ENCODE data around the gene SLC7A9.
"Not testable (repeated sequence)": the region's sequence is repeated elsewhere in the genome, so short reads cannot be mapped to it uniquely, and the experiment has no call there.

The SLC7A9 gene

DNA sequence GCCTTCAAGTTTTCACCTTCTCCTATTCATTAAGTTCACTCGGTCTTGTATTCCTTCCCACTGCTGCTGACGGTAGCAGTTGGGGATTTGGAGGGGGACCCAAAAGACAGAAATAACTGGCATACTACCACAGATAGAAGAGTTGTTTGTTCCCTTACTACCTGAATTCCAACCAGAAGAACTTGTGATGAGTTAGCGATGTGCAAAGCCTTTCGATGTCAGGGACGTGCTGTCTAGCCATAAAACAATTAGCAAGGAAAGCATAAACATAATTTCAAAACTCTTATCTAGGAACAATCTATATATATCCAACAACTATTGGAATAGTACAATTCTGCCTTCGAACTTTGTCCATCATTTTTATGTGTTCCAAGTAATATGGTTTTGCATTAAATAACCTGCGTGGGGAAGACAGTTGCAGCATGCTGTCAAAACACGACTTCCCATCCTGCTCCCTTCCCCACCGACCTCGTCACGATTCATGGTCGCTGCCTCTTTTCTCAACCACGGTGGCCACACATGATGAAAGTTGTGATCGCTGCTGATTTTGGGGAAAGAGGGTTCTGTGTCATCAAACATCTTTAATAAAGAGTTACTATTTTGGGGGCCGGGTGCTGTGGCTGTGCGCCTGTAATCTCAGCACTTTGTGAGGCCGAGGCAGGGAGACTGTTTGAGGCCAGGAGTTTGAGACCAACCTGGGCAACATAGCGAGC, 3.8 kb upstream of the SLC7A9 start:
- TF ChIP-seq, protein P1, sequence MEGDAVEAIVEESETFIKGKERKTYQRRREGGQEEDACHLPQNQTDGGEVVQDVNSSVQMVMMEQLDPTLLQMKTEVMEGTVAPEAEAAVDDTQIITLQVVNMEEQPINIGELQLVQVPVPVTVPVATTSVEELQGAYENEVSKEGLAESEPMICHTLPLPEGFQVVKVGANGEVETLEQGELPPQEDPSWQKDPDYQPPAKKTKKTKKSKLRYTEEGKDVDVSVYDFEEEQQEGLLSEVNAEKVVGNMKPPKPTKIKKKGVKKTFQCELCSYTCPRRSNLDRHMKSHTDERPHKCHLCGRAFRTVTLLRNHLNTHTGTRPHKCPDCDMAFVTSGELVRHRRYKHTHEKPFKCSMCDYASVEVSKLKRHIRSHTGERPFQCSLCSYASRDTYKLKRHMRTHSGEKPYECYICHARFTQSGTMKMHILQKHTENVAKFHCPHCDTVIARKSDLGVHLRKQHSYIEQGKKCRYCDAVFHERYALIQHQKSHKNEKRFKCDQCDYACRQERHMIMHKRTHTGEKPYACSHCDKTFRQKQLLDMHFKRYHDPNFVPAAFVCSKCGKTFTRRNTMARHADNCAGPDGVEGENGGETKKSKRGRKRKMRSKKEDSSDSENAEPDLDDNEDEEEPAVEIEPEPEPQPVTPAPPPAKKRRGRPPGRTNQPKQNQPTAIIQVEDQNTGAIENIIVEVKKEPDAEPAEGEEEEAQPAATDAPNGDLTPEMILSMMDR (IDR thresholded peaks at IDR 0.05; ENCODE audit: low read depth, low read length), result no peak
- no peak for DNase-seq (ENCODE audit: low read depth in 2 of 2)
- no peak overlapping the region for H3K4me3 ChIP-seq (replicated peaks in 1 of 2; ENCODE audit: low read depth in 2 of 2, low read length in 2 of 2)

DNA sequence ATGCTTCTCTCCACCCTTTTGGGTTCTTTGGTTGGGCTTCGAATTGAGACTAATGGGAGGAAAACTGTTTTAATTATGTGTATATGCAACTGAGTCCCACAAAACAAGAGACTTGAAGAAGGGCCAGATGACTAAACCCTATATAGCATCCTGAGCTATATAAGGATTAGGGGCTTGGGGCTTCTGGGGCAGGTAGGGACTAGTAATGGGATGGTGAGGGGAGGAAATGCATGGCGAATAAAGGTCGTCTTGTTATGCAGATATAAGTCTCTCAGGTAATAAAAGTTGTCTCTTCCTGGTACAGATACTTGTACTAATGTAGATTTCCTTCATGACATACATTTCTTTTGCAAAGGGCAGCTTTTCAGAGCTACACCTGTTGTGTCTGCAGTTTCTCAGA, 2.8 kb upstream of the SLC7A9 start:
- DNase-seq (ENCODE audit: low read depth in 2 of 2), result no peak
- no peak overlapping the region for H3K4me3 ChIP-seq (replicated peaks in 1 of 2; ENCODE audit: low read depth in 2 of 2, low read length in 2 of 2)
- TF ChIP-seq, protein P1 (IDR thresholded peaks at IDR 0.05; ENCODE audit: low read depth, low read length), result no peak

DNA sequence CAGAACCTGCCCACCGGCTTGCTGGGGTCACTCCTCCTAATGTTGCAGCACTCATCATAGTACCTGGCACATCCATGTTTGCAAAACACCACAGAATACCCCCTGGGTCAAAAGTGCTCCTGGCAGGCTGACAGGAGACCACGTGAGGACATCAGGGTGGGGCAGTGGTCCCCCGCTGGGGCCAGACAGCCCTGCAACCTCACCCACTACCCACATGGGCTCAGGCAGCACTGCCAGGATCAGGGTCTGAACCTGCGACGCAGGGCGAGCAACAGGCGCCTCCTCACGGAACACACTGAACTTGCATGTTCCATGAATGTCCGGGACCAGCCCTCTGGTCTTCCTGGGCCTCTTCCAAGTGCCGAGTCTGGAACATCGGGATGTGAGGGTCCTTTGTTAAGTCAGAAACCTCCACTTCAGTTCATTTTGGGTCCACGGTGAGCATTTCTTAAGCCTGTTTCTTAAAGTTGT, 1.4 kb upstream of the SLC7A9 start:
- H3K4me3 ChIP-seq (replicated peaks in 1 of 2; ENCODE audit: low read depth in 2 of 2, low read length in 2 of 2), result no peak overlapping the region
- no peak for DNase-seq (ENCODE audit: low read depth in 2 of 2)
- TF ChIP-seq, protein P1 (IDR thresholded peaks at IDR 0.05; ENCODE audit: low read depth, low read length), result no peak

DNA sequence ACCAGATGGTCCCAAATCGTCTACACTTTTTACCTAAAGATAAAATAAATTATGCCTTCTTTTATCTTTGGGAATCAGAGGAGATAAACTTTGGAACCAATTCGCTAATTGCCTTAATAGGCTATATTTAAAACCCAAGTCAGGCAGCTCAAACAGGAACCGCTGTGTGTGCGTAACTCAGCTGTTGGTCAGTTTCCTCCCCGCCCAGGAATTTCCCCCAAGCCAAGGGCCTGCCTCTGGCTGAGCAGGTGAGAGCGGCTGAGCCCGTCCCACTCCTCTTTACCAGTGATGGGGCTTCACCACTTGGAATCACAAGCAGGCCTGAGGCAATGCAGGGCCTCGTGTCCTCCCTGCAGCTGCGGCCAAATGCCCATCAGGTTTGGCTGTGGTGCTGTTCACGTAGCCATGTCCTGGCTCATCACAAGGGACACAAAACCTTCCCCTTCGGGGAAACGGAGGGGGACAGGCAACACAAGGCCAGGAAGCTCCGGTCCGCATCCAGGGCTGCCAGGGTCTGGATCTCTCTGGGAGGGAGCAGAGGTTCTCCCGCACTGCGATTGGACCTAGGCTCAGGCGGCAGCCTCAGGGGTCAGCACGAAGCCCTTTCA, 503 bp upstream of the SLC7A9 start:
- H3K4me3 ChIP-seq (replicated peaks in 1 of 2; ENCODE audit: low read depth in 2 of 2, low read length in 2 of 2), result no peak overlapping the region
- DNase-seq (ENCODE audit: low read depth in 2 of 2), result no peak
- TF ChIP-seq, protein P1 (IDR thresholded peaks at IDR 0.05; ENCODE audit: low read depth, low read length), result no peak

DNA sequence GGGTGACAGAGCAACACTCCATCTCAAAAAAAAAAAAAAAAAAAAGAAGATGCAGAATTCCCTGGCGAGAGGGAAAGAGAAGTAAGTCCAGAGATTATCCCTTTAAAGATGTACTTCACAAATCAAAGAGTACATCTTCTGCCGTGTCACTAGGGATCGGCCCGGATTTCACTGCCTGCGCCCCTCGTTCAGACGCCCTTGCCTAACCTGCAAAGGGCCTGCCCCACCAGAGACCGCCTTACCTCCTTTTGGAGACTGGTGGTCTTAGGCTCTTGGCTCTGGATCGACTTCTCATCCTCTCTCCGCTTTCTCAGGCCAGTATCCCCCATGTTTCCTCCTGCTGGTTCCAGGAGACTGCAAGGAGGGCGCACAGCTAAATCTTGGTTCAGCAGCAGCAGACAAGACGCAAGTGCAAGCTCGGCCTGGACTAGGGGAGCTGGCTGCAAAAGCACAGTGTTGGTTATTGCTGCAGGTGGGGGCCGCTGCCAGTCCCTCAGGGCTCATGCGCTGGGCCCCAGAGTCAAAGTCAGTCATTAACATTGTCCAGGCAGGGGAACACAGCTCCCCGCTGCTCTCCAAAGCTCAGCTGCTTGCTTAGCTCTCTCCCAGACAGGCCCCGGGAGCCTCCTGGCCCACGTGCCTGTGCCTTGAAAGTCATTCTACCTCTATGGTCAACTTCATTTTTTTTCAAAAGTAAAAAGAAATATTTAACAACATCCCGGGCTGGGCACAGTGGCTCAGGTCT, 1.2 kb downstream of the SLC7A9 start:
- TF ChIP-seq, protein P1 (IDR thresholded peaks at IDR 0.05; ENCODE audit: low read depth, low read length), result no peak
- H3K4me3 ChIP-seq (replicated peaks in 1 of 2; ENCODE audit: low read depth in 2 of 2, low read length in 2 of 2), result no peak overlapping the region
- DNase-seq (ENCODE audit: low read depth in 2 of 2), result no peak

DNA sequence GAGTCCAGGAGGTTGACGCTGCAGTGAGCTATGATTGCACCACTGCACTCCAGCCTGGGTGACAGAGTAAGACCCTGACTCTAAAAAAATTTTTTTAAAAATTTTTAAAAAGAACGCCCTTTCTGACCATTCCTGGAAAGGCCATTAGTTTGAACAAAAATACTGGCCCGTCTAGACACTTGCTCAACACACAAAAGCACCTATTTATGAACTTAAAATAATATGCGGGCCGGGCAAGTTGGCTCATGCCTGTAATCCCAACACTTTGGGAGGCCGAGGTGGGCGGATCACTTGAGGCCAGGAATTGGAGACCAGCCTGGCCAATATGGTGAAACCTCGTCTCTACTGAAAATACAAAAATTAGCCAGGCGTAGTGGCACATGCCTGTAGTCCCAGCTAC, 2.1 kb downstream of the SLC7A9 start:
- not testable (repeated sequence) for DNase-seq (ENCODE audit: low read depth in 2 of 2); H3K4me3 ChIP-seq (replicated peaks in 1 of 2; ENCODE audit: low read depth in 2 of 2, low read length in 2 of 2)
